HepG2 (cell line): ENCODE results near the gene FCRL2. TPM values are rescaled to one million over a fixed set of nuclear protein-coding genes. Genes with fewer than 3 reads are reported as not detected.

ENCODE experiments used
- ATAC-seq: fragments of 200-7000 bp; cut with Tn5 transposase; 3 replicates; pipeline ENCODE4 v1.9.1; 2020; ENCODE audit warnings: mild to moderate bottlenecking, moderate library complexity
- BruUV-seq: library from RNA; stranded (reverse); fragments of 400-500 nt; replicated peaks from 2 replicates; lab custom pipeline; 2021; lab: Mats Ljungman, UMichigan
- CTCF ChIA-PET: fragments of 300-600 bp; formaldehyde crosslinking; extraction: SDS; loops from one replicate; lab custom pipeline; 2021; ENCODE audit warnings: low total read pairs, inconsistent platforms, low intra/inter-chr PET ratio; lab: Yijun Ruan, JAX
- POLR2A ChIA-PET: fragments of 350-600 bp; sonication (Branson Sonifier 250); formaldehyde crosslinking; loops from one replicate; lab custom pipeline; 2020; ENCODE audit warnings: antibody characterized with exemption, inconsistent platforms; lab: Yijun Ruan, JAX
- DNase-seq: peaks from one replicate; pipeline ENCODE4 v3.0.0-alpha.2; 2015; ENCODE audit warnings: low spot score
- FAIRE-seq: peaks from 3 replicates; lab custom pipeline; 2011; peaks lifted over from hg19 to GRCh38; lab: Jason Lieb, UNC
- H2AFZ ChIP-seq: one replicate; pipeline ENCODE4 v1.6.1; 2011; ENCODE audit warnings: low read length, inconsistent platforms
- H3K27ac ChIP-seq: fragments of 300-600 bp; 3 replicates; pipeline ENCODE4 v1.8.0; 2011; ENCODE audit warnings: mixed run types, mild to moderate bottlenecking, mixed read lengths, low read length, inconsistent platforms; ENCODE audit not compliant: insufficient read depth; ENCODE audit errors: extremely low read length
- H3K27me3 ChIP-seq, 2 experiments: fragments of 200-600 bp in 1 of 2; 2 replicates in 1 of 2; 3 replicates in 1 of 2; pipeline versions ENCODE4 v1.6.0 to v1.8.0; 2011; ENCODE audit warnings: low read length in 2 of 2, mild to moderate bottlenecking in 2 of 2, moderate library complexity in 2 of 2, inconsistent platforms in 1 of 2; ENCODE audit not compliant: insufficient read depth in 2 of 2, control insufficient read depth in 1 of 2
- H3K36me3 ChIP-seq, 2 experiments: fragments of 200-600 bp in 1 of 2; replicated peaks in 1 of 2; 2 replicates in 1 of 2; 3 replicates in 1 of 2; pipeline versions ENCODE4 v1.5.1 to v1.8.0; 2011; ENCODE audit warnings: low read length in 2 of 2, inconsistent platforms in 1 of 2; ENCODE audit not compliant: insufficient read depth in 2 of 2, control insufficient read depth in 1 of 2
- H3K4me1 ChIP-seq: 2 replicates; pipeline ENCODE4 v1.5.1; 2012; ENCODE audit warnings: low read length, inconsistent platforms; ENCODE audit not compliant: insufficient read depth
- H3K4me2 ChIP-seq: 2 replicates; pipeline ENCODE4 v1.6.0; 2011; ENCODE audit warnings: low read depth, low read length, inconsistent platforms
- H3K4me3 ChIP-seq, 3 experiments: fragments of 200-600 bp in 1 of 3; sonication (generic), shearing (Covaris generic) in 1 of 3; replicated peaks in 1 of 3; 2 replicates each; pipeline ENCODE4 v1.5.1; 2011 to 2016; ENCODE audit warnings: low read length in 3 of 3, inconsistent platforms in 2 of 3, low read depth in 2 of 3, mild to moderate bottlenecking in 2 of 3, control low read depth in 1 of 3, mixed read lengths in 1 of 3; ENCODE audit not compliant: insufficient read depth in 1 of 3
- H3K79me2 ChIP-seq: one replicate; pipeline ENCODE4 v1.6.1; 2011; ENCODE audit warnings: low read length, inconsistent platforms; ENCODE audit not compliant: insufficient read depth
- H3K9ac ChIP-seq: 2 replicates; pipeline ENCODE4 v1.6.0; 2011; ENCODE audit warnings: mild to moderate bottlenecking, low read depth, low read length, inconsistent platforms; ENCODE audit not compliant: insufficient read depth
- H3K9me3 ChIP-seq: 2 replicates; pipeline ENCODE4 v1.5.1; 2012; ENCODE audit warnings: mild to moderate bottlenecking, low read length
- H4K20me1 ChIP-seq: 2 replicates; pipeline ENCODE4 v1.6.0; 2011; ENCODE audit warnings: inconsistent platforms, mild to moderate bottlenecking, low read length, moderate library complexity; ENCODE audit not compliant: insufficient read depth
- ADNP ChIP-seq: sonication (generic); formaldehyde crosslinking; IDR thresholded peaks from 2 replicates; pipeline ENCODE4 v1.4.0; 2020; ENCODE audit warnings: missing genetic modification reagents
- ATAD3A ChIP-seq: sonication (generic); formaldehyde crosslinking; IDR thresholded peaks from 2 replicates; pipeline ENCODE4 v1.4.0; 2020; ENCODE audit warnings: missing genetic modification reagents
- ATF7 ChIP-seq, 2 experiments: fragments of 450-650 bp in 1 of 2; sonication (generic) in 1 of 2; formaldehyde crosslinking in 1 of 2; IDR thresholded peaks; 2 replicates each; pipeline versions ENCODE4 v1.4.0 to v1.6.1; 2016 to 2020; ENCODE audit warnings: antibody characterized with exemption in 1 of 2, mild to moderate bottlenecking in 1 of 2, missing genetic modification reagents in 1 of 2
- CEBPB ChIP-seq: IDR thresholded peaks from 2 replicates; pipeline ENCODE4 v1.6.1; 2011; ENCODE audit warnings: low read depth, low read length, improper control_type of control experiment, borderline replicate concordance
- NBN ChIP-seq: fragments of 450-650 bp; conservative IDR thresholded peaks from 2 replicates; pipeline ENCODE4 v1.6.1; 2017
- RFXAP ChIP-seq: sonication (generic); formaldehyde crosslinking; IDR thresholded peaks from 2 replicates; pipeline ENCODE4 v1.4.0; 2020; ENCODE audit warnings: missing genetic modification reagents, borderline replicate concordance
- SNRNP70 ChIP-seq: fragments of 200-400 bp; formaldehyde crosslinking; IDR thresholded peaks from 2 replicates; pipeline ENCODE4 v1.6.1; 2017; ENCODE audit warnings: mild to moderate bottlenecking, low read depth, low read length, moderate library complexity
- TSC22D2 ChIP-seq: sonication (generic); formaldehyde crosslinking; IDR thresholded peaks from 2 replicates; pipeline ENCODE4 v1.5.1; 2020; ENCODE audit warnings: missing genetic modification reagents, mild to moderate bottlenecking, borderline replicate concordance
- ZBTB1 ChIP-seq: sonication (generic); formaldehyde crosslinking; IDR thresholded peaks from 2 replicates; pipeline ENCODE4 v1.4.0; 2020; ENCODE audit warnings: missing genetic modification reagents, borderline replicate concordance
- ZBTB42 ChIP-seq: sonication (generic); formaldehyde crosslinking; IDR thresholded peaks from 2 replicates; pipeline ENCODE4 v1.5.0; 2020; ENCODE audit warnings: mild to moderate bottlenecking, missing genetic modification reagents
- ZKSCAN5 ChIP-seq: sonication (generic); formaldehyde crosslinking; IDR thresholded peaks from 2 replicates; pipeline ENCODE4 v1.5.1; 2020; ENCODE audit warnings: mild to moderate bottlenecking, missing genetic modification reagents
- ZNF772 ChIP-seq: sonication (generic); formaldehyde crosslinking; IDR thresholded peaks from 2 replicates; pipeline ENCODE4 v1.5.0; 2020; ENCODE audit warnings: mild to moderate bottlenecking, missing genetic modification reagents
- WGBS: methylation state at CpG from one replicate; pipeline ENCODE4 v1.1.6; 2017; ENCODE audit warnings: low lambda C conversion rate; 5-methylcytosine and 5-hydroxymethylcytosine counted together
- in situ Hi-C: cut with HindIII; loops from 2 replicates; pipeline ENCODE4 v1.10.0; 2017; ENCODE audit warnings: low pct_unique_long_range_greater_than_20kb; ENCODE audit not compliant: extremely low pct_ligation_motif_present
- intact Hi-C: fragments of 100-400 bp; cut with micrococcal nuclease; formaldehyde crosslinking; loops from one replicate; pipeline ENCODE4 v1.10.0; 2022; ENCODE audit not compliant: unreplicated experiment
- polyA plus RNA-seq, 8 experiments: library from polyadenylated mRNA; depleted of rRNA in 3 of 8; stranded (reverse) in 7 of 8; unstranded in 1 of 8; fragments of >200 nt; fragmentation: Illumina TruSeq in 4 of 8; extraction: Trizol in 4 of 8; gene quantifications; 2 replicates each; pipeline versions ENCODE4 v1.2.1 to v1.2.3, GENCODE V29; 2011 to 2016; ENCODE audit warnings: low read depth in 4 of 8, missing spikeins in 1 of 8, mixed read lengths in 1 of 8; ENCODE audit not compliant: insufficient read depth in 1 of 8
- total RNA-seq, 5 experiments: library from RNA; depleted of rRNA; stranded (reverse); fragments of >200 nt; fragmentation: Illumina TruSeq; extraction: Trizol; gene quantifications; 2 replicates each; pipeline ENCODE4 v1.2.3, GENCODE V29; 2016; ENCODE audit warnings: low read depth in 1 of 5
- TF ChIP-seq, protein P1 (sequence below): sonication (generic); formaldehyde crosslinking; IDR thresholded peaks from 2 replicates; pipeline ENCODE4 v1.8.1; 2022; ENCODE audit warnings: mild to moderate bottlenecking, missing genetic modification reagents
- TF ChIP-seq, protein P2 (sequence below): sonication (generic); formaldehyde crosslinking; IDR thresholded peaks from 2 replicates; pipeline ENCODE4 v1.5.0; 2020; ENCODE audit warnings: mild to moderate bottlenecking, missing genetic modification reagents

The FCRL2 gene
- total and polyA plus RNA-seq, 2 of the 13 experiments (the other 11 are each of a cell fraction or from before 2014, with no cell fraction given): not detected

DNA sequence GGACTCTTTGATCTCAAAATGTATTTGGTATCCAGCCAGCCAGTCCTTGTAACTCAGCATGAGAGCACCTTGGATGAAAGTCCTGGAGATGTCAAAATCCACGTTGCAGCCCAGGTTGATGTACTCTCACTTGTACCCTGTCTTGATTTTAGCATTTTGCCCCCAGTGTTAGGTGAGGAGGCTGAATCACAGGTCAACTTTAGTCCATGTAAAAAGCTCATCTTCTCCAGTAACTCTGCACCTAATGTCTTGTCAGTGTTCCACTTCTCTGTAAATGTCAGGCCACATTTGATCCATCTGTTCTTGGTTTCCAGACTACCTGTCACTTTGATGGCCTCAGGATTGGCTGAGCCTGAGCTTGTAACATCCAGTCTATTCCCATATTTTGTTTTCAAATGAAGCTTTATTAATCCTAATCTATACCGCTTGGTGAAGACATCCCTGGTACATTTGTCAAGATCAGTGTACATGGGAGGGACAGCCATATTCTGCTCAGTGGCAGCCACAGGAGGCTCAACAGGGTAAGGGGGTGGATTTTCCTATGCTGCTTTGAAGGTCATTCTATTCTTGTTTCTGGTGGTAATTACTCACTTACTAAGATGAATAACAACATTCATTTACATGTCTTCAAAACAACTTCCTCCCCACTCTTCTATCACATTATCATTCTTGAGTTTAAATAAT, 52.3 kb downstream of the FCRL2 start:
- Histone ChIP-seq H2AFZ (no peak overlapping the region), H4K20me1 (no peaks in the 10 kb centered on the region), H3K27me3 (no peaks in the 10 kb centered on the region; a peak in 1 of 5 replicates), H3K27ac (no peak overlapping the region), H3K4me2 (no peak overlapping the region), H3K79me2 (no peaks in the 10 kb centered on the region), H3K4me3 (no peak overlapping the region), H3K36me3 (no peaks in the 10 kb centered on the region), H3K9me3 (peaks cover 22% of the 10 kb centered on the region), H3K9ac (no peak overlapping the region), H3K4me1 (no peaks in the 10 kb centered on the region)
- DNase-seq (no peak), ATAC-seq (no peak), FAIRE-seq (no peak)
- in situ Hi-C loops: no loop called here
- WGBS: 50% methylated on average over 1 of the region's 2 CpGs
- TF ChIP-seq ZBTB42 (CRISPR knock-in tag) (no peak), NBN (no peak), ZKSCAN5 (CRISPR knock-in tag) (no peak), ZNF772 (CRISPR knock-in tag) (no peak)
- TF ChIP-seq, protein P1, sequence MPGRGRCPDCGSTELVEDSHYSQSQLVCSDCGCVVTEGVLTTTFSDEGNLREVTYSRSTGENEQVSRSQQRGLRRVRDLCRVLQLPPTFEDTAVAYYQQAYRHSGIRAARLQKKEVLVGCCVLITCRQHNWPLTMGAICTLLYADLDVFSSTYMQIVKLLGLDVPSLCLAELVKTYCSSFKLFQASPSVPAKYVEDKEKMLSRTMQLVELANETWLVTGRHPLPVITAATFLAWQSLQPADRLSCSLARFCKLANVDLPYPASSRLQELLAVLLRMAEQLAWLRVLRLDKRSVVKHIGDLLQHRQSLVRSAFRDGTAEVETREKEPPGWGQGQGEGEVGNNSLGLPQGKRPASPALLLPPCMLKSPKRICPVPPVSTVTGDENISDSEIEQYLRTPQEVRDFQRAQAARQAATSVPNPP (CRISPR knock-in tag): no peak
- intact Hi-C loops: no loop called here
- no TSS peak for BruUV-seq
- POLR2A ChIA-PET: no interaction called here
- CTCF ChIA-PET: no interaction called here

DNA sequence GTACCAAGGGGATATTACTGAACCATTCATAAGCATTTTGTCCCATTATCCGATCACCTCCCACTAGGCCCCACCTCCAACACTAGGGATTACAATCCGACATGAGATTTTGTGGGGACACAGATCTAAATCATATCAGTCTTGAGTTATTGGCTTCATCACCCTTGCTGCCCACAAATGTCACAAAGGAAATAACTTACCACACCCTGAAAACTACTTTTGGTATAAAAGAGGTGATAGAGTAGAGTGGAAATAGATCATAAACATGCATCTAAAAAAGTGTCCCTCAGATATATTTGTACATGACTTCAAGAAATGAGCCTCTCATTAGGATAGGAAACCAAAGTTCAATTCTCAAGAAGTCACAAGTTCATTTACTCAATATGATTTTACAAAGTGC, 53.8 kb downstream of the FCRL2 start:
- Histone ChIP-seq H3K9ac (no peak overlapping the region), H3K4me2 (no peak overlapping the region), H3K79me2 (no peaks in the 10 kb centered on the region), H3K4me3 (no peak overlapping the region), H3K36me3 (no peaks in the 10 kb centered on the region), H4K20me1 (no peaks in the 10 kb centered on the region), H2AFZ (no peak overlapping the region), H3K4me1 (no peaks in the 10 kb centered on the region), H3K27me3 (no peaks in the 10 kb centered on the region; a peak in 1 of 5 replicates), H3K27ac (no peak overlapping the region), H3K9me3 (peaks cover 22% of the 10 kb centered on the region)
- intact Hi-C loops (no loop called here), in situ Hi-C loops (no loop called here)
- ATAC-seq: no peak
- CTCF ChIA-PET: no interaction called here
- no peak for TF ChIP-seq RFXAP (CRISPR knock-in tag)
- no peak for TF ChIP-seq ZBTB1
- TF ChIP-seq SNRNP70: no peak
- no peak for TF ChIP-seq ATAD3A (CRISPR knock-in tag)
- TF ChIP-seq, protein P2, sequence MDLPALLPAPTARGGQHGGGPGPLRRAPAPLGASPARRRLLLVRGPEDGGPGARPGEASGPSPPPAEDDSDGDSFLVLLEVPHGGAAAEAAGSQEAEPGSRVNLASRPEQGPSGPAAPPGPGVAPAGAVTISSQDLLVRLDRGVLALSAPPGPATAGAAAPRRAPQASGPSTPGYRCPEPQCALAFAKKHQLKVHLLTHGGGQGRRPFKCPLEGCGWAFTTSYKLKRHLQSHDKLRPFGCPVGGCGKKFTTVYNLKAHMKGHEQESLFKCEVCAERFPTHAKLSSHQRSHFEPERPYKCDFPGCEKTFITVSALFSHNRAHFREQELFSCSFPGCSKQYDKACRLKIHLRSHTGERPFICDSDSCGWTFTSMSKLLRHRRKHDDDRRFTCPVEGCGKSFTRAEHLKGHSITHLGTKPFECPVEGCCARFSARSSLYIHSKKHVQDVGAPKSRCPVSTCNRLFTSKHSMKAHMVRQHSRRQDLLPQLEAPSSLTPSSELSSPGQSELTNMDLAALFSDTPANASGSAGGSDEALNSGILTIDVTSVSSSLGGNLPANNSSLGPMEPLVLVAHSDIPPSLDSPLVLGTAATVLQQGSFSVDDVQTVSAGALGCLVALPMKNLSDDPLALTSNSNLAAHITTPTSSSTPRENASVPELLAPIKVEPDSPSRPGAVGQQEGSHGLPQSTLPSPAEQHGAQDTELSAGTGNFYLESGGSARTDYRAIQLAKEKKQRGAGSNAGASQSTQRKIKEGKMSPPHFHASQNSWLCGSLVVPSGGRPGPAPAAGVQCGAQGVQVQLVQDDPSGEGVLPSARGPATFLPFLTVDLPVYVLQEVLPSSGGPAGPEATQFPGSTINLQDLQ: no peak
- TF ChIP-seq CEBPB: no peak
- TF ChIP-seq TSC22D2 (CRISPR knock-in tag): no peak
- no peak for TF ChIP-seq ATF7 (IDR thresholded peaks at IDR 0.05)
- TF ChIP-seq ATF7 (CRISPR knock-in tag; IDR thresholded peaks at IDR 0.05): no peak
- TF ChIP-seq ADNP (CRISPR knock-in tag): no peak
- BruUV-seq: no TSS peak
- POLR2A ChIA-PET: no interaction called here
- 4% methylated on average over 2 of the region's 2 CpGs for WGBS
- no peak for FAIRE-seq
- DNase-seq: no peak
